PC-9 (cell line): Measurements from ENCODE around the gene MAGI1.

Source experiments
- CTCF ChIP-seq: fragments of 200-600 bp; sonication (generic); conservative IDR thresholded peaks from 2 replicates; pipeline ENCODE4 v1.6.1; 2017; ENCODE audit warnings: mixed run types, antibody characterized with exemption, mild to moderate bottlenecking, moderate library complexity
- EZH2 ChIP-seq: fragments of 200-600 bp; sonication (generic); IDR thresholded peaks from 2 replicates; pipeline ENCODE4 v1.8.0; 2017; ENCODE audit warnings: antibody characterized with exemption, low read depth

DNA sequence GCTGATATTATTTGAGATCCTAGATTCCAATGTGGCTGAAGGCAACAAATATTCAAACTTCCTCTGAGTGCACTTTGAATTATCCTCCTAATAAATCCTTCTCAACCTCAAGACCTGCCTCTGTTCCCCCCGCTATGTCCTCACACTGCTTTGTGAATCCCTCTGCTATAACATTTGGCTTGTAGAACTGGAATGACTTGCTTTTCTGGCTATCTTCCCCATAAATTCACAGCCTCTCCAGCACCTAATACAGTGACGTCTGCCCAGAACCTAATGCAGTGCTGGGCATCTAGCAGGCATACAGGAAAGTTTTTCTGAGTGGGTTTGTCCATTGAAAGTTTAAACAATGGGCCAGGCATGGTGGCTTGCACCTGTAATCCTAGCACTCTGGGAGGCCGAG lies 707.0 kb downstream of the MAGI1 start:
- TF ChIP-seq CTCF = no peak
- TF ChIP-seq EZH2 = no peak
